GM21529 (cell line): ENCODE measurements around the gene ALDH3B2.
"Not testable (repeated sequence)": the region's sequence is repeated elsewhere in the genome, so short reads cannot be mapped to it uniquely, and the experiment has no call there.

ENCODE experiments used
- ATAC-seq: cut with Tn5 transposase; IDR thresholded peaks from one replicate; pipeline ENCODE4 v1.9.1; 2021; ENCODE audit not compliant: unreplicated experiment

Gene ALDH3B2

DNA sequence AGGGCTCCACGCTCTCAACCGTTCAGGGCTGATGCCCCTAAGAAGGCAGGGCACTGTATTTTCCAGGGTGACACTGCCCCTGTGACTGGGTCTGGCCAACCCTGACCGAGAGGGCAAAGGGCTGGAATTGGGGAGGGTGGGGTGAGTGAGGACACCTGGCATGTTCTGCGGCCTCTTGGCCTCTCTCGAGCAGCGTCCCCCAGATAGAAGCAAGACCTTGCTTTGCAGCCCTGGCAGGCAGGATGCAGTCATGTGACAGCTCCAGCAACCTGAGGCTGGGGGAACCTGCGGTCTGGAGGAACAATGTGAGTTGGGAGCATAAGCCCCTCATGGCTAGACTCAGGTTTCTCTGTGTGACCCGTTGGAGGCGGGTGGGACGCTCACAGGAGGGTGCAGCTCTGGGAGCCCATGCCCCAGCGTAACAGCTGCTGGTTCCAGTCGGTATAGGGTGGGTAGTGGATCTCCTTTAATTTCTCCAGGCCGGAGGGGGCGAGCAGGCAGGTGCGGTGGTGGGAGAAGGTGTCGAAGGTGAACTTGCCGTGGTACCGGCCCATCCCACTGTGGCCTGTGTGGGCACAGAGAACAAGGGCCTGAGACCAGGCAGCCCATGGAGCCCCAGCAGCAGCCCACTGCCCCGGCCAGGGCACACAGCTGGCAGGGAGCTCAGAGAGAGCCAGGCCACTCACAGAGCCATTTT is 11.4 kb downstream of the ALDH3B2 start:
- ATAC-seq, result no peak

DNA sequence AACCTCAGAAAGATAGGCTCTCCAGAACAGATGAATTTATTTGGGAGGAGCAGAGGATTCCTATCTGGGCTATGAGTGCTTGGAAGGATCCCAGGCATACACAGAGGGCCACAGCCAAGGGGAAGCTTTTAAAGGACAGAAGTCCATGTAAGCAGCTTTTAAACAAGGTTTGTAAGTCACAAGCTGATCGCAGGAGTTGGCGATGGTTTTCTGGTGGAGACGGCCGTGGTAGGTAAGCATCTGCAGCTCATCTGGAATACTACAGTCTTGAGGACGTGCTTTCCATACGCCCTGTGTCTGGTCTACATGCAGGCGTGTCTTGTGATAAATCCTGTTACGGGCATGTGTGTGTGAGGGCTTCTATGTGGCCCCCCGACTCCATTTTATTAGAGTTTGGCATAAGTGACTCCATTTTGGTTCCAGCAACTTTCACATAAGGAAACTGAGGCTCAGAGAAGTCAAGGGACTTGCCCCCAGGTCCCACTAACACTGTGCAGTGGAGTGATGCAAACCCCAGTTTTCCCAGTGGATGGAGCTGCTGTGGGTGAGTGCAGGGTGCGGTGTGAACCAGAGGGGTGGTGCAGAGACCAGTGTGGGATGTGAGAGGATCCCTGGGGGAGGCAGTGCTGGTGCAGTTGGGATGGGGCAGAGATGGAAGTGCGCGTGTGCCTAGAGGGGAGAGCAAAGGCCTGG is 12.1 kb downstream of the ALDH3B2 start:
- ATAC-seq, result no peak

DNA sequence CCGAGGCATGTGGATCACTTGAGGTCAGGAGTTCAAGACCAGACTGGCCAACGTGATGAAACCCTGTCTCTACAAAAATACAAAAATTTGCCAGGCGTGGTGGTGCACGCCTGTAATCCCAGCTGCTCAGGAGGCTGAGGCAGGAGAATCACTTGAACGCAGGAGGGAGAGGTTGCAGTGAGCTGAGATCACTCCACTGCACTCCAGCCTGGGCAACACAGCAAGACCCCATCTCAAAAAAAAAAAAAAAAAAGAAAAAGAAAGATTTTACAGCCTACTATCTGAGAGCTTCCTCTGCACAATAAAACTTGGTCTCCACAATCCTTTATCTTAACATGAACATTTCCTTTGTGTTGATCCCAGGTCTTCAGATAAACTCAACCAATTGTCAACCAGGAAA is 13.7 kb downstream of the ALDH3B2 start:
- not testable (repeated sequence) for ATAC-seq

DNA sequence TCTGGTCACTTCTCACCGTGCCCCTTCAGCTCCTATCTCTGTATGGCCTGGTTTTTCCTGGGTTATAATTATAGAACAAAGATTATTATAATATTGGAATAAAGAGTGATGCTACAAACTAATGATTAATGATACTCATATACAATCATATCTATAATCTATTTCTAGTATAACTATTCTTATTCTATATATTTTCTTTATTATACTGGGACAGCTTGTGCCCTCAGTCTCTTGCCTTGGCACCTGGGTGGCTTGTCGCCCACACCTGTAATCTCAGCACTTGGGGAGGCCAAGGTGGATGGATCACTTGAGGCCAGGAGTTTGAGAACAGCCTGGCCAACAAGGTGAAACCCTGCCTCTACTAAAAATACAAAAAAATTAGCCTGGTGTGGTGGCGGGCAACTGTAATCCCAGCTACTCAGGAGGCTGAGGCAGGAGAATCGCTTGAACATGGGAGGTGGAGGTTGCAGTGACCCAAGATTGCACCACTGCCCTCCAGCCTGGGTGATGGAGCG is 14.7 kb downstream of the ALDH3B2 start:
- ATAC-seq, result not testable (repeated sequence)

DNA sequence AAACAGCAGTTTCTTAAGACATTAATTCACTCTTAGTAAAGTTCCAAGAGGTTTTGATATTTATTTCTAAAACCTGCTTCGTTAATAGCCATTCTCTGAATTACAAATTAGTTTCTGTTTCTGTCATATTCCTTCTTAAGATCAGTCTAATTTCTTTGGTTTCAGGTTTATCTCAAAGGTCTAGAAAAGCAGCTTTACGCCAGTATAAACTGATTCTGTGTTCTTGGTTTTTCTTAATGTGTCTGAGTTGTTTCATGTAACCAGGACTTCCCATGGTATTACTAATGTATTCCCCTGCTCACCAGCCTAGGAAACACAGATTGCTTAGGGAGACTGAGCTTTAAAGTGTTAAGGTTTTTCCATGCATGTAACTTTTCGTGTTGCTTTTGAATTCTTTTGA is 17.1 kb downstream of the ALDH3B2 start:
- ATAC-seq, result no peak

DNA sequence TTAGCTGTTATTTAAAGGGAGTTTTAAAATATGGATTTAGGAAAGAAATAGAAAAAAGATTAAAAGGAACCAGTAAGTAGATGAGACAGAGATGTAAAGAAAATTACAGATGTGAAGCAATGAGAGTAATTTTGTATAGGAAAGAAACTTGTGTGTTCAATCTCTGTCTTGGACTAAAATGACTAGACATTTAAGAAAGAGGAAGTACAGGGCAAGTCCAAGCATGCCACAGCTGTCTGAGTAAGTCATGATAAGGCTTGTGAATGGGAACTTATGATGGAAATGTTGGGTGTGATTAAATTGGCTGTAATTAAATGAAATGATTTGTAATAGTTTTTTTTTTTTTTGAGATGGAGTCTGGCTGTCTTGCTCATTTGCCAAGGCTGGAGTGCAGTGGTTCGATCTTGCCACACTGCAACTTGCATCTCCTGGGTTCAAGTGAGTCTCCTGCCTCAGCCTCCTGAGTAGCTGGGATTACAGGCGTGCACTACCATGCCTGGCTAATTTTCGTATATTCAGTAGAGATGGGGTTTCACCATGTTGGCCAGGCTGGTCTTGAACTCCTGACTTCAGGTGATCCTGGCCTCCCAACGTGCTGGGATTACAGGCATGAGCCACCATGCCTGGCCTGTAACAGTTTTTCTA is 18.0 kb downstream of the ALDH3B2 start:
- no peak for ATAC-seq

DNA sequence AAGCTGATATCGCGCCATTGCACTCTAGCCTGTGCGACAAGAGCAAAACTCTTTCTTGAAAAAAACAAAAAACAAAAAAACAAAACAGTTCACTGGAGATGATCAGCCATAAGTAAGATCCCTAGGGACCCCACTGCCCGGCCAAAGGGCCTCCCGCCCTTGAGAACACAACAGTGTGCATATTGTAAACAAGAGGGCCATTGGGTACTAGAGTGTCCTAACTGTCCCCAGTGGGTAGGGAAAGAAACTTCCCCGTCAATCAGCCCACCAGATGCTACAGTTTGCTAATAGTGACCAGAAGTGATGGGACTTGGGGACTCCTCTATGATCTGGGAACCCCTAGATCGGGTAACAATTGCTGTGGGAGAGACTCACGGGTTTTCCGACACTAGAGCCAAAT is 20.2 kb downstream of the ALDH3B2 start:
- no peak for ATAC-seq

DNA sequence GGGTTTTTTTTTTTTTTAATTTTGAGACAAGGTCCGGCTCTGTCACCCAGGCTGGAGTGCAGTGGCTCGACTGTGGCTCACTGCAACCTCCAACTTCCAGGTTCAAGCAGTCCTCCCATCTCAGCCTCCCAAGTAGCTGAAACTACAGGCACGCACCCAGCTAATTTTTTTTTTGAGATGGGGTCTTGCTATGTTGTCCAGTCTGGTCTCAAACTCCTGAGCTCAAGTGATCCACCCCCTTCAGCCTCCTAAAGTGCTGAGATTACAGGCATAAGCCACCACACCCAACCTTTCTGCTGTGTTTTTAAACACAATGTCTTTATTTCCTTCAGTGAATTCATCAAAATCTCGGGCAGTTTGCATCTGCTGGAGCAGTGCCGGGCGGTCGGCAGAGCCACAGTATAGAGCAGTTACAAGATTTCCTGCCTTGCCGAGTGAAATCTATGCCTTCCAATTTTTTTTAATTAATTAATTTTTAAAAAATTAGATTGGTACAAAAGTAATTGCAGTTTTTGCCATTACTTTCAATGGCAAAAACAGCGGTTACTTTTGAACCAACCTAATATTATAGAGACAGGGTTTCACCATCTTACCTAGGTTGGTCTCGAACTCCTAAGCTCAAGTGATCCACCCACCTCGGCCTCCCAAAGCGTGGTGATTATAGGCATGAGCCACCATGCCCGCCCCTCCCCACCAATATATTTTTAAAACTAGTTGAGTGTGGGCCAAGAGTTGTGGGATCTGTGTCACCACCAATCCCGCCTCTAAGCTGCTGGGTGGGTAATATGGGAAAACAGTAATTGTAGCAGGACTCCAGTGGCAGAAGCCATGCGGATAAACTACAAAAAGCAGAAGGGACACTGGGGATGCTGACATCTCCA is 21.2 kb downstream of the ALDH3B2 start:
- no peak for ATAC-seq

DNA sequence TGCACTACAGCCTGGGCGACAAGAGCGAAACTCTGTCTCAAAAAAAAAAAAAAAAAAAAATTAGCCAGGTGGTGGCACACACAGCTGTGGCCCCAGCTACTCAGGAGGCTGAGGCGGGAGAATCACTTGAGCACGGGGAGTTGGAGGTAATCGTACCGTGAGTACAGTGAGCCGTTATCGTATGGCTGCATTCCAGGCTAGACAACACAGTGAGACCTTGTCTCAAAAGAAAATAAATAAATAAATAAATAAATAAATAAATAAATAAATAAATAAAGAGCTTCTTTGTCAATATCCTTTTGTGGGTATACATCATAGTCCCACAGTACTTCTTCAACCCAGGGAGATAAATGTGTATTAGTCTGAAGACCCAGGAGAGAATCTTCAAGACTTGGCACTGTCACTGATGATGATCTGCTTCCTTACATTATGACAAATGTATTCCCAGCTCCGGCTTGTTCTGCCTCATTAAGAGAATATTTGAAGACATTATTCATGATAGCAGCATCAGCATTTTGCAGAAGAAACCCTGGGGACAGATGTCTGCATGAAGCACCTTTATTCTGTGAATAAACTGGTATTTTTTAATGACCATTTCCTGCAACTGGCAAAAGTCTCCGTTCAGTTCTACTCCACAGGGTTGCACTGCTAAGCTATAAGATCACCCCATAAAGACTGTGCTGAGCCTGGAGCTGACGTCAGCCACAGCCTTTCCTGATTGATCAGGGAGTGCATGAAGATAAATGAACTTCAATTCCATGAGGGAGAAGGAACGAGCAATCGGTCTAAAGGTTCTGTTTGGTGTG is 22.2 kb downstream of the ALDH3B2 start:
- ATAC-seq, result no peak

DNA sequence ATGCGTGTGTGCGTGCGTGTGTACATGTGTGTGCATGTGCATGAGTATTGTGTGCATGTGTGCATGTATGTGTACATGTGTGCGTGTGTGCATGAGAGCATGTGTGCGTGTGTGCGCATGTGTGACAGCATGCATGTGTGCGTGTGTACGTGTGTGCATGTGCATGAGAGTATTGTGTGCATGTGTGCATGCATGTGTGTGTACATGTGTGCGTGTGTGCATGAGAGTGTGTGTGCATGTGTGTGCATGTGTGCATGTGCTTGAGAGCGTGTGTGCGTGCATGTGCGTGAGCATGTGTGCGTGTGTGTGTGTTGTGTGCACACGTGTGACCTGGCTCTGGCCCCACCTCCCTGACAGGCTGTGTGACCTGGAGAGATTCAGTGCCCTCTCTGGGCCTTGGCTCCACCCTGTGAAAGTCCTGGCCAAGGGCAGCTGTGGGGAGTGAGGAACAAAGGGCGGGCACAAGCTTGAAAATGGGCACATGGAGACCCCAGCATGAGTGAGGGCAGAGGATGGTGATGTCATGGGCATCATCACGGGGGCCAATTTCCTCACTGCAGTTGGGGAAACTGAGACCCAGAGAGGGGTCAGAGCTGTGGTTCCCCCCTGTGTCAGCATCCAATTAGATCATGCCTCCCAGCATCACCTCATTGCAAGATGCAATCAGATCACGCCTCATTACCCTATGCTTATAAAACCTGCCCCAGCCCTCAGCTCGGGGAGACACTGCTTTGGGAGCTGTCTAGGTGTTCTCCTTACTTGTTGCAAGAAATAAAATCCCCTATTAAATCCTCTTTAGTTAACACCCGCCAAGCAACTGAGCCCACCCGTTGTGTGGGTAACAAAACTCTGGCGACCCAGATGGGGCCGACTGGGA is 24.6 kb downstream of the ALDH3B2 start:
- ATAC-seq, result no peak

DNA sequence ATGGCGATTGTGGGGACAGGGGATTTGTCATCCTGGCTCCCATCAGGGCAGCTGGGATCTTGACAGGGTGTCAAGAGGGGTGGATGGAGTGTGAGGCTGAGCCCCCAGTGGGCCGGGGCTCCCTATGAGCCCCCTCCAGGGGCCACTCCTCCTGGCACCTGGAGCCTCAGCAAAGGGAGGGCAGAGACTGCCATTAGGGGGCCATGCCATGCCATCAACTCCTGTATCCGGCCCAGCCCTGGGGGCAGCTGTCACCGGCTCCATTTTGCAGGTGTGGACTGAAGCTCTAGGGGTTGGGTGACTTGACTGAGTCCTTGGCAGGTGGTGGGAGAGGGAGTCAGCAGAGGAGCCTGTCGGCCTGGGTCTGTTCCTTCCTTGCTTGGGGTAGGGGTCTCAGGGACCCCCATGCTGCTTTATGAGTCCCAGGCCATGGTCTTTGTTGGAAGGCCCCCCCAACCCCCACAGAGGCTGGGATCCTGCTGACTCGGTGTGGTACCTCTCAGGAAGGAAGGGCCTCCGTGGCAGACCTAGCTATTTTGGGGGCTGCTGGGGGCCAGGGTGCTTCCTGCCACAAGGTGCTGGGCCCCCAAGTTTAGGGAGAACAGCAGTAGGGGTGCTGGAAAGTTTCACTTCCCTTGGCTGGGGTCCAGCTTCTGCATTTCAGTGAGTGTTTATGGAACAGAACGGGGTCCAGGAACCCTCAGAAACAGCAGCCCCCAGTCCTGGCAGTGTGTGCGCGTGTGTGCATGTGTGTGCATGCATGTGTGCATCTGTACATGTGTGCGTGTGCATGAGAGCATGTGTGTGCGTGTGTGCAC is 25.4 kb downstream of the ALDH3B2 start:
- no peak for ATAC-seq

DNA sequence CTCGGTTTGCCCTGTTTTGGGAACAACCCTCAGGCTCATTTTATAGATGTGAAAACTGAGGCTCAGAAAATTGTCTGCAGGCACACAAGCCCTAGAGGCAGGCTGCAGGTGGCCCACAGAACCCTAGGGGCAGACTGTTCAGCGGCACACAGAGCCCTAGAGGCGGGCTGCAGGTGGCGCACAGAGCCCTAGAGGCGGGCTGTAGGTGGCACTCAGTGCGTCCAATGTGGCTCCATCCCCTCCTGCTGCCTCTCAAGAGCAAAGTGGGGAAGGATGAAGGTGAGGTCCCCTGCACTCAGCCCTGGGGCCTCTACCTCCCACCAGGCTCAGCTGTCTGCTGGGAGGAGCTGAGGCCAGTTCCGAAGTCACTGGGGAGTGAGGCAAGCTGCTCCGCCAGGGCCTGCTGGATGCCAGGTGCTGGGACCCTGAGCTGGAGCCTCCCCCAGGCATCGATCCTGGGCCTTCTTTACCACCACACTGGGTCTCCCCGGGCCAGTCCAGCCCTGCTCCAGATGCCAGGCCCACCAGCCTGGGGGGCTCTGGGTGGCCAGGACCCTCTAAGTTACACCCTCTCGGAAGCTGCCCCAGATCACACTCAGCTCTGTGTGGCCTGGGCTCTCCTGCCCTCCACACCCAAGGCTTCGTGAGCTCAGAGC is 26.2 kb downstream of the ALDH3B2 start:
- ATAC-seq, result peak; percentile 43

DNA sequence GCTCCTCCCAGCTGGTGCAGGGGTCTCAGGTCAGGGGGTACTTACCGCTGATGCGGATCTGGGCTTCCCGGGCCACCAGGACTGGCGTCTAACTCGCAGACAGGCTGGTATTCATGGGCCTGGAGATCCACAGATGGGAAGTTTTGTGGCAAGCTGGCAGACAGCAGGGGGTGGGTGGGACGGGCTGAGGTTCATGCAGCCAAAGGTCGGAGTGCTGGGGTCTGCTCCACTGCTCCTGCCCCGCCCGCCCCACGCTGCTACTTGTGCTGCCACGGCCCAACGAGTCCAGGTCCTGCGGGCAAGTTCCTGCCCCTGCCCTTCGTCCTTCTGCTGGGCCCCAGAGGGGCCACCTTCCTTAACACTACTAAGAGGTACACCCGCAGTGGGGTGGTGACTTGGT is 27.0 kb downstream of the ALDH3B2 start:
- no peak for ATAC-seq

DNA sequence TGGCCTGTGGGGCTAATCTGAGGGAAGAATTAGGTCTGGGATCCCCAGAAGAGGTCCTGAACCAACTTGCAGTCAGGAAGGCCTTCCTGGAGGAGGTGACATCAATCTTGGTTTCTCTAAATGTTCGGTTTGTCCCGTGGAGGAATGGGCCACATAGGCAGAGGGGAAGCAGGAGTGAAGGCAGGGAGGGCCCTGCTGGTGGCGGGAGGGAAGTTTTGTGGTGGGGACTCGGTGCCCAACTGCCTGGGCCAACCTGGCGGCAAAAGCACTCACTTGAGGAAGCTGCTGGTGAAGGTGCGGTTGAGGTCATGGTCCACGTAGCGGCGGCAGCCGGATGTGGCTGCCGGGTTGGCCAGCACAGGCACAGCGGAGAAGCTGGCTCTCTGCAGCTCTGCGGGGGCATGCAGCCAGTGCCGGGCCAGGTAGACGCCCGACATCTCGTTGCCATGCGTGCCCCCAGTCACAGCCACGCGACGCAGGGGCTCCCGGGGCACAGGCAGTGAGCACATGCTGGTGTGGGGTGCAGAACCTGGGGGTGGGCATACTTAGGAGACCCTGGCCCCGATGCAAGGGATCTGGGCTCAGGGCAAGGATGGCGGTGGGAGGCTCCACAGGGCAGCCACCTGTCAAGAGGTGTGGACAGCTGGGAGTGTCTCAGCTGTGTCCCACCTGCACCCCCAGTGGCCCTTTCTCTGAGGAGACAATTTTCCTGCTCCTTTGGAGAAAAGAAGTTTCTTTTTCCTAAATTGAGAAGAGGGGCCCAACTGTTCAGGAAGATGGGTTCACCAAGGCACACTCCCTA is 27.7 kb downstream of the ALDH3B2 start:
- ATAC-seq, result peak; percentile 30

DNA sequence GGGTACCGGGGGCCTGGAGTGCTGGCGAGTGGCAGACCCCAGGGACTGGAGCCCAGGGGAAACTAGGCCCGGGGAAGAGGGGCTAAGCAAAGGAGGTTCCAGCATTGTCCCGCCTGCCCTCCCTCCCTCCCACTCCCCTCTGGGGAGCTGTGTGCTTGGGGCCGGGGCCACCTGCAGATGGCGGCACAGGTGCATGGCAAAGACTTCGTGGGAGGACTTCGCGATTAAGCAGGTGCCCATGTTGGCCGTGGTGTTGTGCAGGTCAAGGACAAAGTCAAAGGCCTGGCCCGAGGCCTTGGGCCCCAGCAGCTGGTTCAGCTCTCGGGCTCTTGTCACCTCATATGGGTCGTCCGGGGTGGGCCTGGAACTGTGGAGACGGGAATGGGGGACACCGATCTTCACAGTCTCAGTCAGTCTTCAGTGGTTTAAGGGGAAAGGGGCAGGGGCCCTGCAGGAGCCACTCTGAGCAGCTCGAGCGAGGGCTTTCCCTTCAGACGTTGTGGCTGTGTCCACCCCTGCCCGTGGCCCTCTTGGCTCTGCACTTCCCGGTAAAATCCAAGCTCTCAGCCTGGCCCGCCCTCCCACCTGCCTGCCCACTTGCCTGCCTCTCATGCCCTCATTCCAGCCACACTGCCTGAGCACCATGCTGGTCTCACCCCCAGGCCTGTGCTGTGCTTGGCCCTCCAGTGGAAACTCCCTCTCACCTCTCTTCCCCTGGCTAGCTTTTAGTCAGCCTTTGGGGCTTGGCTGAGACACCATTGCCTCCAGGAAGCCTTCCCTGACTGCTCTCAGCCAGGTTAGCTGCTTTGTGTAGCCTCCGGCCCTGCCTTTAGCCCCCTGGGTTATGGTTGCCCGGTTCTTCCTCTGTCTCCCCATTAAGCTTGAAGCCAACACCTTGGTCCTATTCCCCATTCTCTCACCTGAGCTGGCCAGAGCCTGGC is 28.6 kb downstream of the ALDH3B2 start:
- ATAC-seq, result no peak
